PC-3 (cell line): Measurements from ENCODE around the gene NGRN.
A peak's percentile ranks its signal among the peaks of the same experiment; 100 is the strongest.

Experiments
- CTCF ChIP-seq: fragments of 300-600 bp; sonication (generic); conservative IDR thresholded peaks from 2 replicates; pipeline ENCODE4 v1.5.1; 2017; ENCODE audit warnings: antibody characterized with exemption, low read depth, mild to moderate bottlenecking, low read length
- EZH2 ChIP-seq: fragments of 300-600 bp; sonication (generic); IDR thresholded peaks from one replicate; pipeline ENCODE4 v1.6.1; 2017; ENCODE audit warnings: antibody characterized with exemption, mild to moderate bottlenecking, low read length; ENCODE audit not compliant: unreplicated experiment
- EZH2phosphoT487 ChIP-seq: fragments of 300-600 bp; sonication (generic); IDR thresholded peaks from 2 replicates; pipeline ENCODE4 v1.6.1; 2018; ENCODE audit warnings: mild to moderate bottlenecking, antibody characterized with exemption, low read length, borderline replicate concordance

DNA sequence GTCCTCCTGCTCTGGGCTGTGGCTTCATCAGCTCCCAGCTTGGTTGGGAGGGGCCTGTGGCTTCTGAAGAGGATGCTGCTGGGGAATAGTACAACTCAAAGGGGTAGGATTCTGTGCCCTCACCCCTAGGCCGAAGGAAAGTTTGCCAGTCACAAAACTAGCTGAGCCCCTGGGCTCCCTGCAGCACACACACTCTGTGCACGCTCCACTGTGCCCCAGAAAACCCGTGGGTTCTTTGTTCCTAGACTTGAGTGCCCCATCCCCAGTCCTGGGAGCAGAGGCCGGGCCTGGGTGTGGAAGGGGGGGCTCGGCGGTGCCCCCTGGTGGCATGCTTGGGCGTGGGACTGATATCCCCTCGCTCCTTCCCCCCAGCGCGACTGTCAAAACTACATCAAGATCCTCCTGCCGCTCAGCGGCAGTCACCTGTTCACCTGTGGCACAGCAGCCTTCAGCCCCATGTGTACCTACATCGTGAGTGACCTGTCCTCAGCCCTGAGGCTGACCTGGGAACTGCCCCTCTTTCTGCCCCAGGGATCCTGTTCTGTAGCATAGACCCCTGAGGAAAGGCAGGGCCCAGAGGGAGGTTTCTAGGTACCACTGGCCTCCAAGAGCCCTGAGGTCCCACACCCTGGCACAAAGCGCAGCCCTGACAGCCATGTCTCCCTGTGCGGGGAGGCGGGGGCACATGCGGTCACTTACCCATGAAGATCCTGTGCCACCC, 45.9 kb upstream of the NGRN start:
- TF ChIP-seq CTCF (peak; percentile 72), EZH2 (no peak), EZH2phosphoT487 (no peak)
